GM19438 (cell line): ENCODE results near the gene GGT5.

ENCODE experiments used
- ATAC-seq: cut with Tn5 transposase; IDR thresholded peaks from one replicate; pipeline ENCODE4 v1.9.1; 2021; ENCODE audit warnings: low read depth; ENCODE audit not compliant: unreplicated experiment

The GGT5 gene

GRCh38 chr22:24171822-24172221, 73.1 kb downstream of the GGT5 start:
- ATAC-seq, result no peak

GRCh38 chr22:24170632-24171031, 74.2 kb downstream of the GGT5 start:
- no peak for ATAC-seq

DNA sequence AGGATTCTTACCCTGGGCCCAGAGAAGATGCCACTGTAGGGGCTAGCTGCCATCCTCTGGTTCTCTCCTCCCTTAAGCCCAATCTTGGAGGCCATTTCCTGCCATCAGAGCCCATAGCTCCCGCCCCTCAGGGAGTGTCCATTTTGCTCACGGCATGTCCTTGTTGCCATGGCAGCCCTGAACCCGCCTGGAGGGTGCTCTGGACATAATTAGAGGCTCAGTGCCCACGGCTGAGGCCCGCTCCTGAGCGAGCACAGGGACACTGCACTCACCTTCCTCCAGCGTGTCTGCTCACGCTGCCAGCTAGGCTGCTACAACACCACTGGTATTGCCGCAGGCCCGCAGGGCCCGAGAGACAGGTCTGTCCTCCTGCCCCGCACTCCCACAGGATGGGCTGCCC, 74.7 kb downstream of the GGT5 start:
- ATAC-seq, result no peak
